Measurements from ENCODE around the gene BNIP2.
"Not testable (repeated sequence)": the region's sequence is repeated elsewhere in the genome, so short reads cannot be mapped to it uniquely, and the experiment has no call there.

The BNIP2 gene

GRCh38 chr15:59647085-59647484 lies 42.0 kb downstream of the BNIP2 start:
- H3K36me3 ChIP-seq (ENCODE audit: control insufficient read depth, insufficient read depth, low read length): peaks cover 7% of the 10 kb centered on the region
- no peaks in the 10 kb centered on the region for H3K27me3 ChIP-seq (ENCODE audit: control insufficient read depth, insufficient read depth, low read length)
- H3K27ac ChIP-seq (ENCODE audit: low read depth, low read length): no peak overlapping the region
- no peak overlapping the region for H3K4me3 ChIP-seq (ENCODE audit: low read length)
- no peaks in the 10 kb centered on the region for H3K4me1 ChIP-seq (ENCODE audit: control insufficient read depth, insufficient read depth, low read length)
- H3K9ac ChIP-seq (ENCODE audit: low read length): no peak overlapping the region

GRCh38 chr15:59646277-59646676 lies 42.8 kb downstream of the BNIP2 start:
- H3K4me3 ChIP-seq (ENCODE audit: low read length): no peak overlapping the region
- H3K9ac ChIP-seq (ENCODE audit: low read length): no peak overlapping the region
- no peaks in the 10 kb centered on the region for H3K4me1 ChIP-seq (ENCODE audit: control insufficient read depth, insufficient read depth, low read length)
- H3K36me3 ChIP-seq (ENCODE audit: control insufficient read depth, insufficient read depth, low read length): peaks cover 5% of the 10 kb centered on the region
- H3K27me3 ChIP-seq (ENCODE audit: control insufficient read depth, insufficient read depth, low read length): no peaks in the 10 kb centered on the region
- H3K27ac ChIP-seq (ENCODE audit: low read depth, low read length): no peak overlapping the region

- H3K27ac ChIP-seq (ENCODE audit: low read depth, low read length); H3K27me3 ChIP-seq (ENCODE audit: control insufficient read depth, insufficient read depth, low read length); H3K9ac ChIP-seq (ENCODE audit: low read length); H3K36me3 ChIP-seq (ENCODE audit: control insufficient read depth, insufficient read depth, low read length); H3K4me3 ChIP-seq (ENCODE audit: low read length); H3K4me1 ChIP-seq (ENCODE audit: control insufficient read depth, insufficient read depth, low read length): not testable (repeated sequence)
These were observed 43.3 kb downstream of the BNIP2 start for GRCh38 chr15:59645812-59646211.

GRCh38 chr15:59644756-59645155 lies 44.4 kb downstream of the BNIP2 start:
- Histone ChIP-seq H3K36me3 (ENCODE audit: control insufficient read depth, insufficient read depth, low read length) (no peaks in the 10 kb centered on the region), H3K27ac (ENCODE audit: low read depth, low read length) (no peak overlapping the region), H3K27me3 (ENCODE audit: control insufficient read depth, insufficient read depth, low read length) (no peaks in the 10 kb centered on the region), H3K4me3 (ENCODE audit: low read length) (no peak overlapping the region), H3K9ac (ENCODE audit: low read length) (no peak overlapping the region), H3K4me1 (ENCODE audit: control insufficient read depth, insufficient read depth, low read length) (no peaks in the 10 kb centered on the region)

- H3K4me3 ChIP-seq (ENCODE audit: low read length): no peak overlapping the region
- H3K9ac ChIP-seq (ENCODE audit: low read length): no peak overlapping the region
- no peaks in the 10 kb centered on the region for H3K4me1 ChIP-seq (ENCODE audit: control insufficient read depth, insufficient read depth, low read length)
- peaks cover 3% of the 10 kb centered on the region for H3K36me3 ChIP-seq (ENCODE audit: control insufficient read depth, insufficient read depth, low read length)
- H3K27me3 ChIP-seq (ENCODE audit: control insufficient read depth, insufficient read depth, low read length): no peaks in the 10 kb centered on the region
- no peak overlapping the region for H3K27ac ChIP-seq (ENCODE audit: low read depth, low read length)
These were observed 46.8 kb downstream of the BNIP2 start for GRCh38 chr15:59642351-59642750.

- H3K27me3 ChIP-seq (ENCODE audit: control insufficient read depth, insufficient read depth, low read length); H3K4me3 ChIP-seq (ENCODE audit: low read length); H3K36me3 ChIP-seq (ENCODE audit: control insufficient read depth, insufficient read depth, low read length); H3K9ac ChIP-seq (ENCODE audit: low read length); H3K4me1 ChIP-seq (ENCODE audit: control insufficient read depth, insufficient read depth, low read length); H3K27ac ChIP-seq (ENCODE audit: low read depth, low read length): not testable (repeated sequence)
These were observed 51.6 kb downstream of the BNIP2 start for GRCh38 chr15:59637507-59637906.

GRCh38 chr15:59636184-59636583 lies 52.9 kb downstream of the BNIP2 start:
- H3K27me3 ChIP-seq (ENCODE audit: control insufficient read depth, insufficient read depth, low read length): no peaks in the 10 kb centered on the region
- no peaks in the 10 kb centered on the region for H3K4me1 ChIP-seq (ENCODE audit: control insufficient read depth, insufficient read depth, low read length)
- H3K36me3 ChIP-seq (ENCODE audit: control insufficient read depth, insufficient read depth, low read length): peaks cover 3% of the 10 kb centered on the region
- H3K27ac ChIP-seq (ENCODE audit: low read depth, low read length): no peak overlapping the region
- H3K4me3 ChIP-seq (ENCODE audit: low read length): no peak overlapping the region
- H3K9ac ChIP-seq (ENCODE audit: low read length): no peak overlapping the region

- Histone ChIP-seq H3K4me3 (ENCODE audit: low read length) (no peak overlapping the region), H3K27me3 (ENCODE audit: control insufficient read depth, insufficient read depth, low read length) (no peaks in the 10 kb centered on the region), H3K27ac (ENCODE audit: low read depth, low read length) (no peak overlapping the region), H3K9ac (ENCODE audit: low read length) (no peak overlapping the region), H3K4me1 (ENCODE audit: control insufficient read depth, insufficient read depth, low read length) (no peaks in the 10 kb centered on the region), H3K36me3 (ENCODE audit: control insufficient read depth, insufficient read depth, low read length) (no peaks in the 10 kb centered on the region)
These were observed 56.4 kb downstream of the BNIP2 start for GRCh38 chr15:59632714-59633113.

- no peak overlapping the region for H3K27ac ChIP-seq (ENCODE audit: low read depth, low read length)
- H3K4me3 ChIP-seq (ENCODE audit: low read length): no peak overlapping the region
- H3K4me1 ChIP-seq (ENCODE audit: control insufficient read depth, insufficient read depth, low read length): no peaks in the 10 kb centered on the region
- H3K27me3 ChIP-seq (ENCODE audit: control insufficient read depth, insufficient read depth, low read length): no peaks in the 10 kb centered on the region
- no peaks in the 10 kb centered on the region for H3K36me3 ChIP-seq (ENCODE audit: control insufficient read depth, insufficient read depth, low read length)
- H3K9ac ChIP-seq (ENCODE audit: low read length): no peak overlapping the region
These were observed 66.8 kb downstream of the BNIP2 start for GRCh38 chr15:59622289-59622688.

- no peaks in the 10 kb centered on the region for H3K27me3 ChIP-seq (ENCODE audit: control insufficient read depth, insufficient read depth, low read length)
- H3K27ac ChIP-seq (ENCODE audit: low read depth, low read length): no peak overlapping the region
- H3K36me3 ChIP-seq (ENCODE audit: control insufficient read depth, insufficient read depth, low read length): no peaks in the 10 kb centered on the region
- no peak overlapping the region for H3K9ac ChIP-seq (ENCODE audit: low read length)
- no peak overlapping the region for H3K4me3 ChIP-seq (ENCODE audit: low read length)
- no peaks in the 10 kb centered on the region for H3K4me1 ChIP-seq (ENCODE audit: control insufficient read depth, insufficient read depth, low read length)
These were observed 70.7 kb downstream of the BNIP2 start for GRCh38 chr15:59618406-59618805.

- Histone ChIP-seq H3K4me3 (ENCODE audit: low read length) (no peak overlapping the region), H3K27me3 (ENCODE audit: control insufficient read depth, insufficient read depth, low read length) (no peaks in the 10 kb centered on the region), H3K9ac (ENCODE audit: low read length) (no peak overlapping the region), H3K4me1 (ENCODE audit: control insufficient read depth, insufficient read depth, low read length) (no peaks in the 10 kb centered on the region), H3K36me3 (ENCODE audit: control insufficient read depth, insufficient read depth, low read length) (no peaks in the 10 kb centered on the region), H3K27ac (ENCODE audit: low read depth, low read length) (no peak overlapping the region)
These were observed 72.7 kb downstream of the BNIP2 start for GRCh38 chr15:59616379-59616778.

- no peak overlapping the region for H3K4me3 ChIP-seq (ENCODE audit: low read length)
- H3K9ac ChIP-seq (ENCODE audit: low read length): no peak overlapping the region
These were observed 73.5 kb downstream of the BNIP2 start for GRCh38 chr15:59615661-59616060.

GRCh38 chr15:59614153-59614552 lies 75.0 kb downstream of the BNIP2 start:
- no peak overlapping the region for H3K27ac ChIP-seq (ENCODE audit: low read depth, low read length)
- no peak overlapping the region for H3K9ac ChIP-seq (ENCODE audit: low read length)
- H3K4me3 ChIP-seq (ENCODE audit: low read length): no peak overlapping the region
- H3K27me3 ChIP-seq (ENCODE audit: control insufficient read depth, insufficient read depth, low read length): no peaks in the 10 kb centered on the region
- H3K36me3 ChIP-seq (ENCODE audit: control insufficient read depth, insufficient read depth, low read length): no peaks in the 10 kb centered on the region
- H3K4me1 ChIP-seq (ENCODE audit: control insufficient read depth, insufficient read depth, low read length): no peaks in the 10 kb centered on the region

More at GRCh38 chr15:59615661-59616060, 73.5 kb downstream of the BNIP2 start:
- Histone ChIP-seq H3K4me1 (ENCODE audit: control insufficient read depth, insufficient read depth, low read length) (no peaks in the 10 kb centered on the region), H3K27ac (ENCODE audit: low read depth, low read length) (no peak overlapping the region), H3K27me3 (ENCODE audit: control insufficient read depth, insufficient read depth, low read length) (no peaks in the 10 kb centered on the region), H3K36me3 (ENCODE audit: control insufficient read depth, insufficient read depth, low read length) (no peaks in the 10 kb centered on the region)

All from rectal smooth muscle tissue (tissue), 1 donor.